H1 (cell line): ENCODE results near the gene MRTFA. TPM values are rescaled to one million over a fixed set of nuclear protein-coding genes. Genes with fewer than 3 reads are reported as not detected.

Experiments
- CTCF ChIA-PET: fragments of 300-600 bp; sonication (Branson Sonifier 250); formaldehyde crosslinking; loops from one replicate; lab custom pipeline; 2021; ENCODE audit not compliant: partially characterized antibody; lab: Charles Lee
- POLR2A ChIA-PET: fragments of 300-600 bp; sonication (Branson Sonifier 250); formaldehyde crosslinking; loops from one replicate; lab custom pipeline; 2021; ENCODE audit warnings: inconsistent platforms; ENCODE audit not compliant: partially characterized antibody; lab: Charles Lee
- DNase-seq, 2 experiments: peaks; one replicate each; pipeline versions ENCODE4 v3.0.0 to v3.0.0-alpha.2; 2010 to 2022; ENCODE audit warnings: low spot score in 2 of 2, low read depth in 1 of 2, mixed read lengths in 1 of 2
- FAIRE-seq: peaks from 2 replicates; lab custom pipeline; 2011; peaks lifted over from hg19 to GRCh38; lab: Jason Lieb, UNC
- H2AFZ ChIP-seq: 2 replicates; pipeline ENCODE4 v1.8.1; 2012; ENCODE audit warnings: low read length, inconsistent platforms
- H2AK5ac ChIP-seq: 2 replicates; pipeline ENCODE4 v1.6.1; 2013; ENCODE audit warnings: low read depth, low read length
- H2BK120ac ChIP-seq: replicated peaks from 2 replicates; pipeline ENCODE3; 2013; ENCODE audit warnings: low read depth, low read length, inconsistent platforms
- H2BK12ac ChIP-seq: 2 replicates; pipeline ENCODE4 v1.6.1; 2013; ENCODE audit warnings: low read depth, low read length
- H2BK15ac ChIP-seq: 2 replicates; pipeline ENCODE4 v1.6.1; 2013; ENCODE audit warnings: low read length
- H2BK20ac ChIP-seq: 2 replicates; pipeline ENCODE4 v1.6.1; 2013; ENCODE audit warnings: low read length
- H2BK5ac ChIP-seq: 2 replicates; pipeline ENCODE4 v1.6.1; 2013; ENCODE audit warnings: low read depth, low read length
- H3K14ac ChIP-seq: 2 replicates; pipeline ENCODE4 v1.6.1; 2013; ENCODE audit warnings: inconsistent platforms; ENCODE audit not compliant: insufficient read length
- H3K18ac ChIP-seq: 2 replicates; pipeline ENCODE4 v1.6.1; 2013; ENCODE audit warnings: low read length; ENCODE audit errors: extremely low read depth
- H3K23ac ChIP-seq: 2 replicates; pipeline ENCODE4 v1.6.1; 2013; ENCODE audit warnings: inconsistent platforms; ENCODE audit not compliant: insufficient read length
- H3K23me2 ChIP-seq: 2 replicates; pipeline ENCODE4 v1.6.1; 2013; ENCODE audit warnings: low read depth, low read length
- H3K27ac ChIP-seq: 2 replicates; pipeline ENCODE4 v1.6.1; 2011; ENCODE audit warnings: low read depth, low read length, inconsistent platforms
- H3K27me3 ChIP-seq, 4 experiments: replicated peaks in 1 of 4; 1 replicate in 1 of 4; 2 replicates in 3 of 4; pipeline versions ENCODE4 v1.6.1 to v1.8.1; 2011 to 2013; ENCODE audit warnings: low read length in 3 of 4, mild to moderate bottlenecking in 3 of 4, inconsistent platforms in 2 of 4, mixed read lengths in 2 of 4, moderate library complexity in 1 of 4; ENCODE audit not compliant: control insufficient read depth in 3 of 4, insufficient read depth in 3 of 4; ENCODE audit errors: extremely low read depth in 1 of 4
- H3K36me3 ChIP-seq, 4 experiments: 2 replicates each; pipeline versions ENCODE4 v1.6.1 to v1.8.1; 2011 to 2013; ENCODE audit warnings: mild to moderate bottlenecking in 4 of 4, low read length in 3 of 4, moderate library complexity in 2 of 4, control low read depth in 1 of 4, inconsistent platforms in 1 of 4; ENCODE audit not compliant: insufficient read depth in 4 of 4, control insufficient read depth in 2 of 4
- H3K4ac ChIP-seq: replicated peaks from 2 replicates; pipeline ENCODE3; 2013; ENCODE audit warnings: low read length, low read depth, mixed read lengths, inconsistent platforms; ENCODE audit not compliant: insufficient read length
- H3K4me1 ChIP-seq, 4 experiments: replicated peaks in 1 of 4; 1 replicate in 1 of 4; 2 replicates in 3 of 4; pipeline versions ENCODE4 v1.6.1 to v1.8.1; 2011 to 2013; ENCODE audit warnings: low read length in 3 of 4, inconsistent platforms in 2 of 4, mixed read lengths in 1 of 4; ENCODE audit not compliant: insufficient read depth in 4 of 4, control insufficient read depth in 3 of 4
- H3K4me2 ChIP-seq, 2 experiments: 2 replicates each; pipeline versions ENCODE4 v1.6.1 to v1.8.1; 2011 to 2013; ENCODE audit warnings: low read depth in 2 of 2, low read length in 2 of 2, control low read depth in 1 of 2, inconsistent platforms in 1 of 2, mild to moderate bottlenecking in 1 of 2; ENCODE audit not compliant: insufficient read depth in 1 of 2
- H3K4me3 ChIP-seq, 4 experiments: fragments of 200-600, 300-600 bp in 1 of 4; sonication (generic), shearing (Covaris generic), sonication (Bioruptor Twin) in 1 of 4; 2 replicates each; pipeline versions ENCODE4 v1.5.1 to v1.8.1; 2011 to 2016; ENCODE audit warnings: low read length in 4 of 4, low read depth in 3 of 4, control low read depth in 2 of 4, inconsistent platforms in 2 of 4, mild to moderate bottlenecking in 2 of 4, mixed read lengths in 1 of 4, moderate library complexity in 1 of 4; ENCODE audit not compliant: insufficient read depth in 2 of 4; ENCODE audit errors: extremely low read depth in 1 of 4
- H3K56ac ChIP-seq: replicated peaks from 2 replicates; pipeline ENCODE3; 2013; ENCODE audit warnings: low read depth, mild to moderate bottlenecking, mixed read lengths, low read length, inconsistent platforms; ENCODE audit not compliant: insufficient read length
- H3K79me1 ChIP-seq: 2 replicates; pipeline ENCODE4 v1.6.1; 2013; ENCODE audit warnings: low read depth, low read length, control low read depth
- H3K79me2 ChIP-seq, 2 experiments: 2 replicates each; pipeline versions ENCODE4 v1.6.1 to v1.8.1; 2012 to 2013; ENCODE audit warnings: low read length in 2 of 2, mild to moderate bottlenecking in 2 of 2, inconsistent platforms in 1 of 2; ENCODE audit not compliant: insufficient read depth in 2 of 2, control insufficient read depth in 1 of 2
- H3K9ac ChIP-seq, 4 experiments: replicated peaks in 1 of 4; 1 replicate in 1 of 4; 2 replicates in 3 of 4; pipeline versions ENCODE4 v1.6.1 to v1.8.1; 2011 to 2013; ENCODE audit warnings: low read depth in 3 of 4, low read length in 3 of 4, control low read depth in 2 of 4, mild to moderate bottlenecking in 2 of 4, moderate library complexity in 2 of 4, inconsistent platforms in 1 of 4; ENCODE audit errors: extremely low read depth in 1 of 4
- H3K9me3 ChIP-seq, 2 experiments: 2 replicates each; pipeline versions ENCODE4 v1.6.1 to v1.8.1; 2012 to 2013; ENCODE audit warnings: mild to moderate bottlenecking in 2 of 2, moderate library complexity in 2 of 2, control low read depth in 1 of 2, inconsistent platforms in 1 of 2, low read depth in 1 of 2, low read length in 1 of 2, mixed read lengths in 1 of 2; ENCODE audit not compliant: insufficient read depth in 2 of 2
- H4K20me1 ChIP-seq, 2 experiments: replicated peaks in 1 of 2; 2 replicates each; pipeline versions ENCODE3 to v1.8.1; 2011 to 2013; ENCODE audit warnings: inconsistent platforms in 2 of 2, low read length in 2 of 2, mild to moderate bottlenecking in 1 of 2; ENCODE audit not compliant: insufficient read depth in 2 of 2, control insufficient read depth in 1 of 2
- H4K5ac ChIP-seq: 2 replicates; pipeline ENCODE4 v1.6.1; 2013; ENCODE audit warnings: low read length, low read depth, mixed read lengths, inconsistent platforms; ENCODE audit not compliant: insufficient read length
- H4K8ac ChIP-seq: 2 replicates; pipeline ENCODE4 v1.8.0; 2013; ENCODE audit warnings: mild to moderate bottlenecking, moderate library complexity, low read length, inconsistent platforms; ENCODE audit not compliant: insufficient read depth; ENCODE audit errors: extremely low read depth
- H4K91ac ChIP-seq: replicated peaks from 2 replicates; pipeline ENCODE3; 2013; ENCODE audit warnings: low read length, mixed read lengths, inconsistent platforms; ENCODE audit not compliant: insufficient read length
- BACH1 ChIP-seq: IDR thresholded peaks from 2 replicates; pipeline ENCODE4 v1.6.1; 2012; ENCODE audit warnings: low read length, improper control_type of control experiment
- POLR2A ChIP-seq, 2 experiments: IDR thresholded peaks; 1 replicate in 1 of 2; 2 replicates in 1 of 2; pipeline ENCODE4 v1.6.1; 2011; ENCODE audit warnings: low read depth in 2 of 2, low read length in 2 of 2, mild to moderate bottlenecking in 2 of 2; ENCODE audit errors: control extremely low read depth in 1 of 2
- WGBS, 2 experiments: shearing (Covaris generic) in 1 of 2; methylation state at CpG; one replicate each; pipeline versions ENCODE4 v1.1.6 to v1.1.7; 2013 to 2015; ENCODE audit warnings: low lambda C conversion rate in 2 of 2, mixed read lengths in 2 of 2, inconsistent platforms in 1 of 2, low coverage in 1 of 2, missing lambda C conversion rate in 1 of 2; ENCODE audit not compliant: insufficient replicate concordance in 2 of 2, insufficient coverage in 1 of 2, insufficient read length in 1 of 2; ENCODE audit errors: extremely low coverage in 1 of 2, missing lambda C conversion rate in 1 of 2; 5-methylcytosine and 5-hydroxymethylcytosine counted together
- polyA plus RNA-seq, 7 experiments: library from polyadenylated mRNA; depleted of rRNA in 3 of 7; stranded (reverse) in 5 of 7; unstranded in 2 of 7; fragments of >200 nt in 5 of 7; fragments of 200-250 nt in 2 of 7; gene quantifications; 1 replicate in 5 of 7; 2 replicates in 1 of 7; 4 replicates in 1 of 7; pipeline versions ENCODE4 v1.2.1 to v1.2.3, GENCODE V29; 2011 to 2013; ENCODE audit warnings: missing spikeins in 2 of 7, mixed read lengths in 2 of 7
- total RNA-seq: library from RNA; stranded (reverse); fragmentation: NEBNext Ultra II Directional; extraction: Animal tissue kit (Norgen Biotek cat#: 25700); gene quantifications from 2 replicates; pipeline ENCODE4 v1.2.1, GENCODE V29; 2021

Gene MRTFA
- total and polyA plus RNA-seq, 2 of the 8 experiments (the other 6 are each of a cell fraction or from before 2014, with no cell fraction given) = 5.4 to 37.9 TPM

DNA sequence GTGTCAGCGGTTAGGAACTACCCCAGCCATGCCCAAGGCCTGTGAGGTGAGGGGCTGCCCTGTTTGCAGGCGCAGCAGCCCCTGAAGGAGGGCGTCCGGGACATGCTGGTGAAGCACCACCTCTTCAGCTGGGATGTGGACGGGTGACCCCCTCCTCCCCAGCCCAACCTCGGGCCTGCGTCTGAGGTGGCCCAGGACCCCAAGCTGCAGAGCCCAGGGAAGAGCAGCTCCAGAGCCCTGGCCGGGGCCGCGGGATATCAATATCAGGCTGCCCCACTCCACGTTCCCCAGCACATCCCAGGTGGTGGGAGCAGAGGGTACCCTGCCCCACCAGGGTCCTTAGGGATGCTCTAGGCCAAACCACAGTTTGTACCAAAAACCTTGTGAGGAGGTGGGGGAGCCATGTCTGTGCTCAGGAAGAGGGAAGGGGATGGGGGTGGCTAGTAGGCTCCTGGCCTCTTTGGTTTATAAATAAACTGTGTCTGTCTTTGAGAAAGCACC is 226.9 kb downstream of the MRTFA start:
- Histone ChIP-seq H3K4me3 (no peak overlapping the region), H3K27me3 (no peaks in the 10 kb centered on the region), H3K14ac (no peak overlapping the region), H3K4me1 (no peaks in the 10 kb centered on the region), H4K91ac (no peak overlapping the region), H3K79me1 (no peaks in the 10 kb centered on the region; the same call in 1 of the 2 replicates), H4K8ac (peak overlapping the region; percentile 57; the same call in 1 of the 2 replicates), H3K9me3 (no peaks in the 10 kb centered on the region), H2BK15ac (no peak overlapping the region), H3K18ac (no peak overlapping the region), H3K36me3 (peaks cover 9 to 45% (median 30%) of the 10 kb centered on the region in 4 experiments; a peak in 7 of 8 replicates), H3K79me2 (no peaks in the 10 kb centered on the region), H2BK12ac (no peak overlapping the region), H2BK120ac (no peak overlapping the region), H3K9ac (no peak overlapping the region), H3K4me2 (no peak overlapping the region), H2BK5ac (no peak overlapping the region; the same call in 1 of the 2 replicates), H3K56ac (no peak overlapping the region), H3K27ac (no peak overlapping the region), H3K23ac (no peak overlapping the region), H3K23me2 (no peaks in the 10 kb centered on the region), H2AK5ac (no peak overlapping the region), H3K4ac (no peak overlapping the region), H2AFZ (no peak overlapping the region), H4K5ac (no peak overlapping the region), H2BK20ac (no peak overlapping the region), H4K20me1 (peaks cover 1 to 5% of the 10 kb centered on the region in 2 experiments)
- POLR2A ChIA-PET = interaction anchor here (1.2 to 2.6 kb wide), 3 partner anchors 10 to 39 kb away, joined by 3 to 11 read pairs (median 8); partner anchors contain the start of gene SGSM3
- 94% methylated on average over 3 of the region's 11 CpGs; no CpG with 5 or more reads in 1 of the 2 experiments for WGBS, 2 experiments
- CTCF ChIA-PET = interaction anchor here (1.2 to 2.4 kb wide), 4 partner anchors 10 to 32 kb away, joined by 3 to 10 read pairs (median 5); no protein-coding TSS in a partner anchor
- FAIRE-seq = no peak
- no peak for DNase-seq
- TF ChIP-seq BACH1 (no peak), POLR2A (IDR thresholded peaks at IDR 0.05; ENCODE audit: control extremely low read depth in 1 of 2, low read depth in 2 of 2, low read length in 2 of 2) (0 out of 3 replicates have a peak, but pooled peaks of 1 of the 2 experiments have one; percentile 24)
